GM12878 (cell line): ENCODE data around the gene CLNK. TPM values are rescaled to one million over a fixed set of nuclear protein-coding genes. Genes with fewer than 3 reads are reported as not detected.

ENCODE experiments used
- ATAC-seq: fragments of 200-7000 bp; cut with Tn5 transposase; 3 replicates; pipeline ENCODE4 v1.9.1; 2020; ENCODE audit warnings: mild to moderate bottlenecking, moderate library complexity
- BruUV-seq: library from RNA; stranded (reverse); fragments of 400-500 nt; replicated peaks from 2 replicates; lab custom pipeline; 2021; lab: Mats Ljungman, UMichigan
- CTCF ChIA-PET: fragments of 300-600 bp; sonication (Branson Sonifier 250); formaldehyde crosslinking; extraction: SDS; loops from one replicate; lab custom pipeline; 2021; ENCODE audit warnings: inconsistent platforms; lab: Yijun Ruan, JAX
- POLR2A ChIA-PET: fragments of 350-600 bp; formaldehyde crosslinking; extraction: SDS; loops from one replicate; lab custom pipeline; 2021; ENCODE audit warnings: inconsistent platforms; lab: Charles Lee
- RAD21 ChIA-PET: fragments of 300-600 bp; sonication (Branson Sonifier 250); formaldehyde crosslinking; loops from one replicate; lab custom pipeline; 2023; ENCODE audit warnings: antibody characterized with exemption; ENCODE audit not compliant: unreplicated experiment; lab: Charles Lee
- SMC1A ChIA-PET: fragments of 300-600 bp; sonication (Branson Sonifier 250); formaldehyde crosslinking; loops from one replicate; lab custom pipeline; 2023; ENCODE audit not compliant: unreplicated experiment, uncharacterized antibody; lab: Charles Lee
- DNase-seq: peaks from one replicate; pipeline ENCODE4 v3.0.0-alpha.2; 2011; ENCODE audit warnings: low read depth, low spot score
- FAIRE-seq: peaks from 3 replicates; lab custom pipeline; 2011; peaks lifted over from hg19 to GRCh38; lab: Jason Lieb, UNC
- H2AFZ ChIP-seq: 2 replicates; pipeline ENCODE4 v1.6.0; 2011; ENCODE audit warnings: low read depth, low read length, control low read depth; ENCODE audit not compliant: control insufficient read depth
- H3K27ac ChIP-seq: 2 replicates; pipeline ENCODE4 v1.5.1; 2011; ENCODE audit warnings: control low read depth; ENCODE audit not compliant: control insufficient read depth, insufficient read depth
- H3K27me3 ChIP-seq, 2 experiments: replicated peaks in 1 of 2; 2 replicates each; pipeline versions ENCODE4 v1.6.0 to v1.6.1; 2011; ENCODE audit warnings: low read length in 1 of 2; ENCODE audit not compliant: control insufficient read depth in 2 of 2, insufficient read depth in 2 of 2
- H3K36me3 ChIP-seq, 2 experiments: 2 replicates each; pipeline ENCODE4 v1.5.1; 2011; ENCODE audit warnings: low read length in 1 of 2; ENCODE audit not compliant: control insufficient read depth in 2 of 2, insufficient read depth in 2 of 2
- H3K4me1 ChIP-seq: 2 replicates; pipeline ENCODE4 v1.6.1; 2011; ENCODE audit warnings: mild to moderate bottlenecking, low read length, moderate library complexity, mixed read lengths; ENCODE audit not compliant: control insufficient read depth, insufficient read depth
- H3K4me2 ChIP-seq: 2 replicates; pipeline ENCODE4 v1.6.0; 2011; ENCODE audit warnings: control low read depth; ENCODE audit not compliant: control insufficient read depth, insufficient read depth
- H3K4me3 ChIP-seq: fragments of 200-600 bp; sonication (generic); 2 replicates; pipeline ENCODE4 v1.5.1; 2016
- H3K79me2 ChIP-seq: 2 replicates; pipeline ENCODE4 v1.6.0; 2011; ENCODE audit warnings: low read length; ENCODE audit not compliant: control insufficient read depth, insufficient read depth
- H3K9ac ChIP-seq: 2 replicates; pipeline ENCODE4 v1.8.0; 2011; ENCODE audit warnings: low read length, control low read depth, mixed read lengths; ENCODE audit not compliant: control insufficient read depth, insufficient read depth
- H3K9me3 ChIP-seq: replicated peaks from 3 replicates; pipeline ENCODE4 v1.5.1; 2011; ENCODE audit warnings: mild to moderate bottlenecking, low read length; ENCODE audit not compliant: control insufficient read depth, insufficient read depth
- H4K20me1 ChIP-seq: 2 replicates; pipeline ENCODE4 v1.6.0; 2011; ENCODE audit not compliant: control insufficient read depth, insufficient read depth
- IKZF1 ChIP-seq: fragments of 450-650 bp; conservative IDR thresholded peaks from 2 replicates; pipeline ENCODE4 v1.6.1; 2017; ENCODE audit warnings: antibody characterized with exemption, mild to moderate bottlenecking
- JUND ChIP-seq: IDR thresholded peaks from 2 replicates; pipeline ENCODE4 v1.6.1; 2012; ENCODE audit warnings: low read depth, mild to moderate bottlenecking, low read length, improper control_type of control experiment, moderate library complexity
- MTA3 ChIP-seq: IDR thresholded peaks from 2 replicates; pipeline ENCODE4 v1.6.1; 2012; ENCODE audit warnings: low read length, inconsistent platforms, borderline replicate concordance
- NFIC ChIP-seq: IDR thresholded peaks from 2 replicates; pipeline ENCODE4 v1.6.1; 2012; ENCODE audit warnings: low read depth, mild to moderate bottlenecking, inconsistent platforms, low read length, moderate library complexity
- POLR2A ChIP-seq: IDR thresholded peaks from 2 replicates; pipeline ENCODE4 v1.6.1; 2011; ENCODE audit warnings: low read depth, mild to moderate bottlenecking, low read length
- RELB ChIP-seq: fragments of 450-650 bp; IDR thresholded peaks from 2 replicates; pipeline ENCODE4 v1.6.1; 2017; ENCODE audit warnings: low read depth, mild to moderate bottlenecking, moderate library complexity
- WGBS: methylation state at CpG from one replicate; pipeline ENCODE4 v1.1.6; 2016; ENCODE audit warnings: low lambda C conversion rate; ENCODE audit not compliant: insufficient replicate concordance, insufficient coverage; ENCODE audit errors: missing lambda C conversion rate; 5-methylcytosine and 5-hydroxymethylcytosine counted together
- in situ Hi-C: fragments of 300-500 bp; cut with MboI; formaldehyde crosslinking; loops from 9 replicates; pipeline ENCODE4 v1.14.3; 2018; ENCODE audit warnings: mixed read lengths
- intact Hi-C: fragments of 100-400 bp; cut with micrococcal nuclease; formaldehyde crosslinking; loops from one replicate; pipeline ENCODE4 v1.14.2; 2022; ENCODE audit not compliant: unreplicated experiment
- polyA plus RNA-seq, 11 experiments: library from polyadenylated mRNA; depleted of rRNA in 4 of 11; unstranded in 6 of 11; stranded (reverse) in 5 of 11; fragments of >200 nt; fragmentation: Nextera tagmentation in 4 of 11; fragmentation: Illumina TruSeq in 1 of 11; extraction: Ambion mirVana in 4 of 11; extraction: Trizol in 1 of 11; gene quantifications; 1 replicate in 1 of 11; 2 replicates in 10 of 11; pipeline versions ENCODE4 v1.2.1 to v1.2.3, GENCODE V29; 2011 to 2016; ENCODE audit warnings: inconsistent platforms in 2 of 11, missing spikeins in 2 of 11, low read depth in 1 of 11
- total RNA-seq, 4 experiments: library from RNA; depleted of rRNA in 3 of 4; stranded (reverse); fragments of >200 nt in 3 of 4; fragmentation: Illumina TruSeq in 1 of 4; extraction: Trizol in 1 of 4; gene quantifications; 2 replicates each; pipeline versions ENCODE4 v1.2.1 to v1.2.3, GENCODE V29; 2013 to 2021
- TF ChIP-seq, protein P1 (sequence below): IDR thresholded peaks from 2 replicates; pipeline ENCODE4 v1.6.1; 2012; ENCODE audit warnings: low read depth, low read length, improper control_type of control experiment

The CLNK gene
- total and polyA plus RNA-seq, 10 of the 15 experiments (the other 5 are each of a cell fraction or from before 2014, with no cell fraction given): 2.1 to 14.3 (median 2.7) TPM

DNA sequence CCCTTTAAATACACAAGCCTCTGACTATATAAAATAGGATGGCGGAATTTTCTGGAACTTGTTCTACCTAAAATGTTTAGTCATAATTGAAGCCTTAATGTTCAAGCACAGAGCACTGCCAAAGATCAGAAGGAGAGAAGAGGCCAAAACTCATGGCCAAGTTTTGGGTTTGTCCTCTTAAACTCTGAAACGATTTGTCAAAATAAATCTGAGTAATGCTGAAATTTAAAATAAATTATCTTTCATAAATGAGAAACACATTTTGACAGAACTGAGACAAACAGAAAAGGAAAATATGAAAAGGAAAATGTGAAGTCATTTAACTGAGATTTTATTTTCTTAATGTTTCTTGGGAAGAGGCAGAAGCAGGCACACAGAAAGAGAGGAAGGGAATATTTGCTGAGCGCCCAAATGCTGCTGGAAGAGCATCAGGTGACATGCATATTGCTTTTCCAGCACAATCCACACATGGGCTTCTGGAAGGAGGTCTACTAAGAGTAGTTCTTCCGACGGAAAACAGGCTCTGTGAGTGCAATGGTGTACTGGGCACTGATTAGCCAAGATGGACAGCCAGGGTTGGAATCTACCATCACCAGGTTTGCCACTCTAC lies 179.9 kb downstream of the CLNK start:
- Histone ChIP-seq H3K4me1 (no peaks in the 10 kb centered on the region), H3K9me3 (peaks cover 9% of the 10 kb centered on the region; the same call in 2 of the 3 replicates), H3K36me3 (no peaks in the 10 kb centered on the region), H3K4me3 (no peak overlapping the region), H4K20me1 (no peaks in the 10 kb centered on the region), H3K27ac (no peak overlapping the region), H3K27me3 (no peaks in the 10 kb centered on the region), H3K79me2 (no peaks in the 10 kb centered on the region), H3K9ac (no peak overlapping the region), H2AFZ (no peak overlapping the region), H3K4me2 (no peak overlapping the region)
- CTCF ChIA-PET: no interaction called here
- DNase-seq: no peak
- no peak for ATAC-seq
- in situ Hi-C loops (no loop called here), intact Hi-C loops (no loop called here)
- POLR2A ChIA-PET: no interaction called here
- TF ChIP-seq MTA3: no peak
- TF ChIP-seq, protein P1, sequence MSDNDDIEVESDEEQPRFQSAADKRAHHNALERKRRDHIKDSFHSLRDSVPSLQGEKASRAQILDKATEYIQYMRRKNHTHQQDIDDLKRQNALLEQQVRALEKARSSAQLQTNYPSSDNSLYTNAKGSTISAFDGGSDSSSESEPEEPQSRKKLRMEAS: no peak
- TF ChIP-seq NFIC: no peak
- SMC1A ChIA-PET: no interaction called here
- no TSS peak for BruUV-seq
- no peak for FAIRE-seq
- WGBS: 55% methylated on average over 5 of the region's 5 CpGs
- RAD21 ChIA-PET: no interaction called here

DNA sequence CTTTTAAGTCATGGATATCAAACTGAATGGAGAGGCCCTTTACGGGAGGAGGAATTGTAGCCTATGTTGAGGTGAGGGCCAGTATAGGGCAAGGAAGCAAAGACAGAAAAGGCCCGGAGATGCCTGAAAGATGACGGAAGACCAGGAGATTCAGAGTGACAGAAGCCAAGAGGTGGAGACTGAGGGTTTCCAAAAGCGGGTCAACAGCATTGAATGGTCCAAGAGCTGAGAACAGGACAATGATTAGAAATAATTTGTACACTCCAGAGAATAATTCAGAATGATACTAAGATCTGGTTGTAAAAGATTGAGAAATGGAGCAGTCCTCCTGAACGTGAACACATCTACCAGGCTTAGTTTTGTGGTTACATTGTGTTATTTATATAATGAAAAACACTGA lies 181.9 kb downstream of the CLNK start:
- no peaks in the 10 kb centered on the region for H4K20me1 ChIP-seq
- H3K4me1 ChIP-seq: no peaks in the 10 kb centered on the region
- ATAC-seq (no peak), DNase-seq (no peak), FAIRE-seq (no peak)
- BruUV-seq: no TSS peak
- ChIA-PET SMC1A (no interaction called here), RAD21 (no interaction called here), POLR2A (no interaction called here), CTCF (no interaction called here)
- in situ Hi-C loops: no loop called here
- no peak overlapping the region for H3K4me3 ChIP-seq
- H3K9ac ChIP-seq: no peak overlapping the region
- WGBS: 54% methylated on average over 5 of the region's 5 CpGs
- H3K79me2 ChIP-seq: no peaks in the 10 kb centered on the region
- H3K27ac ChIP-seq: no peak overlapping the region
- H3K36me3 ChIP-seq: no peaks in the 10 kb centered on the region; a peak in 1 of 4 replicates
- H3K9me3 ChIP-seq: peaks cover 7% of the 10 kb centered on the region; the same call in 2 of the 3 replicates
- no peak overlapping the region for H2AFZ ChIP-seq
- TF ChIP-seq JUND (no peak), IKZF1 (no peak), POLR2A (no peak), RELB (no peak)
- no peaks in the 10 kb centered on the region for H3K27me3 ChIP-seq
- no peak overlapping the region for H3K4me2 ChIP-seq
- intact Hi-C loops: no loop called here
